ENCODE data around the gene KRTAP10-6.
"Not testable (repeated sequence)": the region's sequence is repeated elsewhere in the genome, so short reads cannot be mapped to it uniquely, and the experiment has no call there.

KRTAP10-6 gene

GRCh38 chr21:44593598-44594405 lies 1.5 kb upstream of the KRTAP10-6 start:
- no peaks in the 10 kb centered on the region for H3K4me1 ChIP-seq (ENCODE audit: insufficient read depth, low read length)
- no peak overlapping the region for H3K9ac ChIP-seq (ENCODE audit: low read length)

DNA sequence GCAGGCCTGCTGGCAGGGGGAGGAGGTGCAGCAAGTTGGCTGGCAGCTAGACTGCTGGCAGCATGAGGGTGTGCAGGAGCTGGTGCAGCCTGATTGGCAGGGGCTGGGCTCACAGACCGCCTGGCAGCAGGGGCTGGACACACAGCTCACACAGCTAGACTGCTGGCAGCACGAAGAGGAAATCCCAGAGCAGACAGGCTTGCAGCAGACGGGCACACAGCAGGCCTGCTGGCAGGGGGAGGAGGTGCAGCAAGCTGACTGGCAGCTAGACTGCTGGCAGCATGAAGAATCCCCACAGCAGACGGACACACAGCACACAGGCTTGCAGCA lies 539 bp downstream of the KRTAP10-6 start:
- not testable (repeated sequence) for H3K27ac ChIP-seq (ENCODE audit: low read depth, low read length); H3K4me3 ChIP-seq (ENCODE audit: low read depth in 1 of 2, low read length in 2 of 2); H3K4me1 ChIP-seq (ENCODE audit: insufficient read depth, low read length); H3K9me3 ChIP-seq (ENCODE audit: low read length); H3K9ac ChIP-seq (ENCODE audit: low read length); H3K36me3 ChIP-seq (ENCODE audit: insufficient read depth, low read length)
- H3K27me3 ChIP-seq (ENCODE audit: control insufficient read depth in 1 of 2, insufficient read depth in 2 of 2, low read length in 2 of 2), result peaks cover 0 to 29% of the 10 kb centered on the region in 2 donors

More at GRCh38 chr21:44593598-44594405, 1.5 kb upstream of the KRTAP10-6 start:
- H3K27ac ChIP-seq (ENCODE audit: low read depth, low read length), result no peak overlapping the region
- no peaks in the 10 kb centered on the region for H3K9me3 ChIP-seq (ENCODE audit: low read length)
- H3K27me3 ChIP-seq (ENCODE audit: control insufficient read depth in 1 of 2, insufficient read depth in 2 of 2, low read length in 2 of 2), result peaks cover 0 to 29% of the 10 kb centered on the region in 2 donors
- no peaks in the 10 kb centered on the region for H3K36me3 ChIP-seq (ENCODE audit: insufficient read depth, low read length)
- H3K4me3 ChIP-seq (ENCODE audit: low read depth in 1 of 2, low read length in 2 of 2), result no peak overlapping the region

- H3K9me3 ChIP-seq (ENCODE audit: low read length); H3K4me1 ChIP-seq (ENCODE audit: insufficient read depth, low read length); H3K4me3 ChIP-seq (ENCODE audit: low read depth in 1 of 2, low read length in 2 of 2); H3K9ac ChIP-seq (ENCODE audit: low read length); H3K36me3 ChIP-seq (ENCODE audit: insufficient read depth, low read length); H3K27ac ChIP-seq (ENCODE audit: low read depth, low read length): not testable (repeated sequence)
- peaks cover 0 to 29% of the 10 kb centered on the region in 2 donors for H3K27me3 ChIP-seq (ENCODE audit: control insufficient read depth in 1 of 2, insufficient read depth in 2 of 2, low read length in 2 of 2)
Observed at GRCh38 chr21:44590897-44591800, 1.2 kb downstream of the KRTAP10-6 start.

- no peaks in the 10 kb centered on the region for H3K4me1 ChIP-seq (ENCODE audit: insufficient read depth, low read length)
- no peak overlapping the region for H3K9ac ChIP-seq (ENCODE audit: low read length)
- H3K27ac ChIP-seq (ENCODE audit: low read depth, low read length), result no peak overlapping the region
- H3K4me3 ChIP-seq (ENCODE audit: low read depth in 1 of 2, low read length in 2 of 2), result no peak overlapping the region
- H3K27me3 ChIP-seq (ENCODE audit: control insufficient read depth in 1 of 2, insufficient read depth in 2 of 2, low read length in 2 of 2), result peaks cover 0 to 36% of the 10 kb centered on the region in 2 donors
- no peaks in the 10 kb centered on the region for H3K9me3 ChIP-seq (ENCODE audit: low read length)
- no peaks in the 10 kb centered on the region for H3K36me3 ChIP-seq (ENCODE audit: insufficient read depth, low read length)
Observed at GRCh38 chr21:44590311-44590721, 2.0 kb downstream of the KRTAP10-6 start.

DNA sequence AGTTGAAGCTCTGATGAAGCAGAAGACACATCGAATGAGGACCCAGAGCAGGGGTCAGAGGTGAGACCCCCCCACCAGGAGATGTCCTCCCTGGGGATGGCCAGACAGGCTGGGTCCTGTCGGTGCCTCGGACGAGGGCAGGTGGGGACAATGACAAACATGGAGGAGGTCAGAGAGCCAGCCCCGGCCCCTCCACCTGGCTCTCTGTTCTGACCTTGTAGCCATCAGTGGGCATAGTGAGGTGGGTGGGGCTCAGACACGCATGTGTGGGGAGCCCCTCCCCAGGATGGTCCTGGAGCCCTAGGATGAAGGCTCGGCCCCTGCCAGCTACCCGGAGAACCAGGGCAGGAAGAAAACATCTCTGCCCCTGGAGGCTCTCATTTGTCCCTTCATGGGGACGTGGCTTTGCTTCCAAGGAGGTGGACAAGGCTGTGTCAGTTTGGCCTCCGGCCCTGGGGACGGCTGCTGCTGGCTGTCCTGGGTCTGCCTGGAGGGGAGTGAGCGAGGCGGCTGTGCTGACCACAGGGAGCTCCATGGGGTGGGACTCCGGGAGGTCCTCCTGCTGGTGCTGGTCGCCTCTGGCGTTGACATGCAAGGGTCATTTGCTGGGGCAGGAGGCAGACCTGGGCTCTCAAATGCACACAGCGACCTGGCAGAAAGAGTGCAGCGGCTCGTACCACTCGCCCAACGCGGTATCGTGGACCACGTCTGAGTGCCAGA lies 2.6 kb downstream of the KRTAP10-6 start:
- Histone ChIP-seq H3K9ac (ENCODE audit: low read length) (no peak overlapping the region), H3K36me3 (ENCODE audit: insufficient read depth, low read length) (no peaks in the 10 kb centered on the region), H3K27me3 (ENCODE audit: control insufficient read depth in 1 of 2, insufficient read depth in 2 of 2, low read length in 2 of 2) (peaks cover 0 to 37% of the 10 kb centered on the region in 2 donors), H3K4me3 (ENCODE audit: low read depth in 1 of 2, low read length in 2 of 2) (no peak overlapping the region), H3K9me3 (ENCODE audit: low read length) (no peaks in the 10 kb centered on the region), H3K27ac (ENCODE audit: low read depth, low read length) (no peak overlapping the region), H3K4me1 (ENCODE audit: insufficient read depth, low read length) (no peaks in the 10 kb centered on the region)

GRCh38 chr21:44589094-44589493 lies 3.2 kb downstream of the KRTAP10-6 start:
- Histone ChIP-seq H3K27ac (ENCODE audit: low read depth, low read length) (no peak overlapping the region), H3K4me1 (ENCODE audit: insufficient read depth, low read length) (no peaks in the 10 kb centered on the region), H3K9ac (ENCODE audit: low read length) (no peak overlapping the region), H3K36me3 (ENCODE audit: insufficient read depth, low read length) (no peaks in the 10 kb centered on the region), H3K27me3 (ENCODE audit: control insufficient read depth in 1 of 2, insufficient read depth in 2 of 2, low read length in 2 of 2) (peaks cover 0 to 37% of the 10 kb centered on the region in 2 donors), H3K4me3 (ENCODE audit: low read depth in 1 of 2, low read length in 2 of 2) (no peak overlapping the region), H3K9me3 (ENCODE audit: low read length) (no peaks in the 10 kb centered on the region)

DNA sequence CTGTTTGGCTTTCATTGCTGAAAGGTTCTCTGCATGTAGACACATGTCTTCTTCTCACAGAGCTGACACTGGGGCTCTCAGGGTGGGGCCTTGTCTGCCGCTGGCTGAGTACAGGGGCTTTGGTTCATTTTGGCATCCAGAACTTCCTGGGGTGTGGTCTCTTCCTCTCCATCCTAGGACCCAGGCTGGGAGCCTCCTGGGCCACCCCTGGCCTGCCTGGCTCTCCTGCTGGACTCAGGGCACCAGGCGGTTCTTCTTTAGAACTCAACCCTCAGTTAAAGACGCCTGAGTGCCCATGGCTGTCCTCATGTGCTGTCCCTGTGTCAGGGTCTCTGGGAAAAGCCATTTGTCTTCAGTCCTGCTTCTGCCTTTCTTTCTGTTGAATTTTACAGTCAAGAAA lies 6.4 kb downstream of the KRTAP10-6 start:
- Histone ChIP-seq H3K9me3 (ENCODE audit: low read length) (peaks cover 7% of the 10 kb centered on the region), H3K27me3 (ENCODE audit: control insufficient read depth in 1 of 2, insufficient read depth in 2 of 2, low read length in 2 of 2) (peaks cover 0 to 24% of the 10 kb centered on the region in 2 donors), H3K4me1 (ENCODE audit: insufficient read depth, low read length) (no peaks in the 10 kb centered on the region), H3K9ac (ENCODE audit: low read length) (no peak overlapping the region), H3K27ac (ENCODE audit: low read depth, low read length) (no peak overlapping the region), H3K4me3 (ENCODE audit: low read depth in 1 of 2, low read length in 2 of 2) (no peak overlapping the region), H3K36me3 (ENCODE audit: insufficient read depth, low read length) (no peaks in the 10 kb centered on the region)

DNA sequence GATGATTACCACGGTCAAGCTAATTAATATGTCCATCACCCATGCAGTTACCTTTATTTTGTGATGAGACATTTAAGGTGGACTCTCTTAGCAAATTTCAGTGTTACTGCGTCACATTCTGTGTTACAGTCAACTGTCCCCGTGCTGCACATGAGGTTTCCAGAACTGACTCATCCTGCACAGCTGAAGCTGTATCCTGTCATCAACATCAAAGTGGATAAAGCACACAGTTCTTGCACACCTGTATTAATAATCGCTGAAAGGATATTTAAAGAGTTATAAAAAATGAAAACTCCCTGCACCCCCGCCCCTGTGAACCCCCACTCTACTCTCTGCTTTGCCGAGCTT lies 8.5 kb downstream of the KRTAP10-6 start:
- Histone ChIP-seq H3K4me1 (ENCODE audit: insufficient read depth, low read length) (no peaks in the 10 kb centered on the region), H3K27me3 (ENCODE audit: control insufficient read depth in 1 of 2, insufficient read depth in 2 of 2, low read length in 2 of 2) (peaks cover 0 to 15% of the 10 kb centered on the region in 2 donors), H3K36me3 (ENCODE audit: insufficient read depth, low read length) (no peaks in the 10 kb centered on the region), H3K9ac (ENCODE audit: low read length) (no peak overlapping the region), H3K4me3 (ENCODE audit: low read depth in 1 of 2, low read length in 2 of 2) (no peak overlapping the region), H3K27ac (ENCODE audit: low read depth, low read length) (no peak overlapping the region), H3K9me3 (ENCODE audit: low read length) (peaks cover 7% of the 10 kb centered on the region)

DNA sequence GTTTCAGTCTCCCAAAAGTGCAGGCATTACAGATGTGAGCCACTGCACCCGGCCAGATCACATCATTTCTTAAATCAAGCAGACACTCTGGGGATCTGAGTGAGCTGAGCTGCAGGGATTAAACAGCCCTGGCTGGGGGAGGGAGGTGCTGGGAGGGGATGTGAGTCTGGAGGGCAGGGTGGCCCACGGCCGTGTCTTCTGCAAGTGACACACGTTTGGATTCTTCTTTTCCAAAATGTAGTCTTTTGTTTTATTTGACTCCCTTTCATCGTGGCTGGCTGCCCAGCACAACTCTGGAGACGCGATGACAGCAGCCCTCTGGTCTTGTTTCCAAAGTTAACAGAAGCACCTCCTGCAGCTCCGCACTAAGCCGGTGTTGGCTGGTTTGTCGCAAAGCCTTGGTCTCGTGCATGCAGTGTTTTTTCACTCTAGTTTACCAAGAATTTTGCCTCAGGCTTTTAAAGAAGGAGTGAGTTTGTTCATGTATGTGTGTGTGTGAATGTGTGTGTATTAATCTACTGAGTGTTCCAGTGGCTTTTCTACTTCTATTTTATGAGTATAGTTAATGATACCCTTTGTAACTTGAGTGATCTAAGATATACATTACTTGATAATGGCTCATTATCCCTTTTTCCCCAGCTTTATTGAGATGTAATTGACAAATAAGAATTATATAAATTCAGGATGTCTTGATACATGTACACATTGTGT lies 9.1 kb downstream of the KRTAP10-6 start:
- Histone ChIP-seq H3K9ac (ENCODE audit: low read length) (no peak overlapping the region), H3K27me3 (ENCODE audit: control insufficient read depth in 1 of 2, insufficient read depth in 2 of 2, low read length in 2 of 2) (peaks cover 0 to 15% of the 10 kb centered on the region in 2 donors), H3K36me3 (ENCODE audit: insufficient read depth, low read length) (no peaks in the 10 kb centered on the region), H3K4me1 (ENCODE audit: insufficient read depth, low read length) (no peaks in the 10 kb centered on the region), H3K27ac (ENCODE audit: low read depth, low read length) (no peak overlapping the region), H3K9me3 (ENCODE audit: low read length) (peaks cover 7% of the 10 kb centered on the region), H3K4me3 (ENCODE audit: low read depth in 1 of 2, low read length in 2 of 2) (no peak overlapping the region)

DNA sequence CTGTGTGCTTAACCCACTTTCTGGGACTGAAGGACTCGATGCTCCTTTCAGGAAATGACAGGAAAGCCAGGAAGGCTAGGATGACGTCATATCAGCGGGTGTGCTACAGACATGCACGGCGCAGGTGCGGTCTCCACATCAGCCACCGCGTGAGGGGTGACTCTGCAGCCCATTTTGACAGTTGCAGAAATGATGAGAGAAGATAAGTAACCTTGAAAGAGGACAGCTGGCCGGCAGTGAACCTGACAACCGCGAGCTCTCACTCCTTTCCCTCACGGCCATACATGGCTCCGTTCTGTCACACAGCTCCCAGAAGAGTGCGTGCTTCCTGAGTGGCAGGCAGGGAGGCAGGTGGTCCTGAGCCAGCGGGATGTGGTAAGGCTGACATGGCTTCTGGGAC lies 10.2 kb downstream of the KRTAP10-6 start:
- peaks cover 0 to 15% of the 10 kb centered on the region in 2 donors for H3K27me3 ChIP-seq (ENCODE audit: control insufficient read depth in 1 of 2, insufficient read depth in 2 of 2, low read length in 2 of 2)
- no peak overlapping the region for H3K9ac ChIP-seq (ENCODE audit: low read length)
- no peaks in the 10 kb centered on the region for H3K4me1 ChIP-seq (ENCODE audit: insufficient read depth, low read length)
- H3K4me3 ChIP-seq (ENCODE audit: low read depth in 1 of 2, low read length in 2 of 2), result no peak overlapping the region
- H3K36me3 ChIP-seq (ENCODE audit: insufficient read depth, low read length), result no peaks in the 10 kb centered on the region
- no peak overlapping the region for H3K27ac ChIP-seq (ENCODE audit: low read depth, low read length)
- peaks cover 7% of the 10 kb centered on the region for H3K9me3 ChIP-seq (ENCODE audit: low read length)

GRCh38 chr21:44581158-44581557 lies 11.1 kb downstream of the KRTAP10-6 start:
- no peak overlapping the region for H3K4me3 ChIP-seq (ENCODE audit: low read depth in 1 of 2, low read length in 2 of 2)
- no peak overlapping the region for H3K9ac ChIP-seq (ENCODE audit: low read length)
- H3K4me1 ChIP-seq (ENCODE audit: insufficient read depth, low read length), result no peaks in the 10 kb centered on the region
- no peak overlapping the region for H3K27ac ChIP-seq (ENCODE audit: low read depth, low read length)
- peaks cover 0 to 15% of the 10 kb centered on the region in 2 donors for H3K27me3 ChIP-seq (ENCODE audit: control insufficient read depth in 1 of 2, insufficient read depth in 2 of 2, low read length in 2 of 2)
- peaks cover 7% of the 10 kb centered on the region for H3K9me3 ChIP-seq (ENCODE audit: low read length)
- no peaks in the 10 kb centered on the region for H3K36me3 ChIP-seq (ENCODE audit: insufficient read depth, low read length)

All from muscle layer of colon (tissue), 2 donors.